Stimulated activated memory B cell treated with anti-CD40 and anti-IgM and Interleukin-4, amounts not matched to agents 10 μg/mL and 1 μg/mL and 100 μg/mL, for 72 hours (primary cell): ENCODE results near the gene CDK12.
"Not testable (repeated sequence)": the region's sequence is repeated elsewhere in the genome, so short reads cannot be mapped to it uniquely, and the experiment has no call there.

Source experiments
- ATAC-seq: fragments of 150-1000 bp; cut with Tn5 transposase; 2 replicates; pipeline ENCODE4 v1.10.0; 2021
- H3K27ac Mint-ChIP-seq: one replicate; pipeline ENCODE4 v1.8.0; 2022; ENCODE audit warnings: mild to moderate bottlenecking, mixed read lengths
- H3K27me3 Mint-ChIP-seq: one replicate; pipeline ENCODE4 v1.8.0; 2022; ENCODE audit warnings: mixed read lengths
- H3K36me3 Mint-ChIP-seq: one replicate; pipeline ENCODE4 v1.8.0; 2022; ENCODE audit warnings: mixed read lengths
- H3K4me1 Mint-ChIP-seq: one replicate; pipeline ENCODE4 v1.8.0; 2022; ENCODE audit warnings: mixed read lengths
- H3K4me3 Mint-ChIP-seq: one replicate; pipeline ENCODE4 v1.8.0; 2022; ENCODE audit warnings: mild to moderate bottlenecking, moderate library complexity, mixed read lengths
- H3K9me3 Mint-ChIP-seq: one replicate; pipeline ENCODE4 v1.8.0; 2022; ENCODE audit warnings: mixed read lengths

The CDK12 gene

GRCh38 chr17:39461113-39461925 is at the start of gene CDK12:
Gene CDK12, plus strand, starts transcription at chr17:39461486. Its CDS starts 586 bp downstream, at chr17:39462072.
- peaks cover 11% of the 10 kb centered on the region for H3K36me3 Mint-ChIP-seq
- peaks cover 41% of the 10 kb centered on the region for H3K4me1 Mint-ChIP-seq
- H3K9me3 Mint-ChIP-seq: no peaks in the 10 kb centered on the region
- peak; percentile 92 for ATAC-seq
- H3K27me3 Mint-ChIP-seq: no peaks in the 10 kb centered on the region
- peak within 1 kb of the TSS; percentile 91 for H3K4me3 Mint-ChIP-seq
- H3K27ac Mint-ChIP-seq: peak within 1 kb of the TSS; percentile 96

GRCh38 chr17:39416141-39416540 is 45.1 kb upstream of the CDK12 start:
- H3K36me3 Mint-ChIP-seq: peaks cover 32% of the 10 kb centered on the region

GRCh38 chr17:39429600-39429999 is 31.7 kb upstream of the CDK12 start:
- Mint-ChIP-seq H3K4me3 (no peak overlapping the region), H3K9me3 (no peaks in the 10 kb centered on the region), H3K36me3 (peaks cover 35% of the 10 kb centered on the region), H3K27ac (no peak overlapping the region), H3K27me3 (no peaks in the 10 kb centered on the region), H3K4me1 (no peaks in the 10 kb centered on the region)
- ATAC-seq: no peak

More at GRCh38 chr17:39416141-39416540, 45.1 kb upstream of the CDK12 start:
- Mint-ChIP-seq H3K27ac (no peak overlapping the region), H3K27me3 (no peaks in the 10 kb centered on the region), H3K4me3 (no peak overlapping the region), H3K9me3 (no peaks in the 10 kb centered on the region), H3K4me1 (no peaks in the 10 kb centered on the region)
- no peak for ATAC-seq

GRCh38 chr17:39439868-39440267 is 21.4 kb upstream of the CDK12 start:
- H3K36me3 Mint-ChIP-seq: peaks cover 50% of the 10 kb centered on the region
- H3K4me1 Mint-ChIP-seq, H3K9me3 Mint-ChIP-seq, H3K27me3 Mint-ChIP-seq, H3K27ac Mint-ChIP-seq, ATAC-seq, H3K4me3 Mint-ChIP-seq: not testable (repeated sequence)

- Mint-ChIP-seq H3K36me3 (peaks cover 63% of the 10 kb centered on the region), H3K27ac (no peak overlapping the region), H3K4me1 (peaks cover 14% of the 10 kb centered on the region), H3K4me3 (no peak overlapping the region), H3K9me3 (no peaks in the 10 kb centered on the region), H3K27me3 (no peaks in the 10 kb centered on the region)
- ATAC-seq: no peak
Measured at GRCh38 chr17:39443326-39443725, 18.0 kb upstream of the CDK12 start.

- Mint-ChIP-seq H3K9me3 (no peaks in the 10 kb centered on the region), H3K4me1 (peaks cover 38% of the 10 kb centered on the region), H3K4me3 (no peak overlapping the region), H3K27me3 (no peaks in the 10 kb centered on the region), H3K36me3 (peaks cover 39% of the 10 kb centered on the region), H3K27ac (no peak overlapping the region)
- no peak for ATAC-seq
Measured at GRCh38 chr17:39447561-39447960, 13.7 kb upstream of the CDK12 start.

GRCh38 chr17:39450051-39450450 is 11.2 kb upstream of the CDK12 start:
- H3K4me1 Mint-ChIP-seq: peaks cover 31% of the 10 kb centered on the region
- H3K4me3 Mint-ChIP-seq: peak overlapping the region; percentile 99
- H3K27me3 Mint-ChIP-seq: no peaks in the 10 kb centered on the region
- H3K9me3 Mint-ChIP-seq: no peaks in the 10 kb centered on the region
- ATAC-seq: no peak
- peaks cover 20% of the 10 kb centered on the region for H3K36me3 Mint-ChIP-seq
- no peak overlapping the region for H3K27ac Mint-ChIP-seq

GRCh38 chr17:39450847-39451581 is 10.3 kb upstream of the CDK12 start, which contains the start of gene MED1:
Gene MED1, minus strand, starts transcription at chr17:39451263. Its CDS starts 201 bp downstream, at chr17:39451062.
- Mint-ChIP-seq H3K9me3 (no peaks in the 10 kb centered on the region), H3K36me3 (peaks cover 20% of the 10 kb centered on the region), H3K4me3 (peak within 1 kb of the TSS; percentile 99), H3K27me3 (no peaks in the 10 kb centered on the region), H3K4me1 (peaks cover 31% of the 10 kb centered on the region), H3K27ac (peak within 1 kb of the TSS; percentile 97)
- ATAC-seq: peak; percentile 99

- no peaks in the 10 kb centered on the region for H3K27me3 Mint-ChIP-seq
Measured at GRCh38 chr17:39455919-39456318, 5.4 kb upstream of the CDK12 start.

GRCh38 chr17:39461926-39462569 is 762 bp downstream of the CDK12 start:
- H3K4me1 Mint-ChIP-seq: peaks cover 43% of the 10 kb centered on the region
- H3K27me3 Mint-ChIP-seq: no peaks in the 10 kb centered on the region
- ATAC-seq: peak; percentile 18
- H3K36me3 Mint-ChIP-seq: peaks cover 11% of the 10 kb centered on the region
- no peaks in the 10 kb centered on the region for H3K9me3 Mint-ChIP-seq
- H3K4me3 Mint-ChIP-seq: peak overlapping the region; percentile 91
- peak overlapping the region; percentile 96 for H3K27ac Mint-ChIP-seq

More at GRCh38 chr17:39455919-39456318, 5.4 kb upstream of the CDK12 start:
- H3K36me3 Mint-ChIP-seq: no peaks in the 10 kb centered on the region
- no peak overlapping the region for H3K4me3 Mint-ChIP-seq
- no peak overlapping the region for H3K27ac Mint-ChIP-seq
- no peak for ATAC-seq
- peaks cover 5% of the 10 kb centered on the region for H3K4me1 Mint-ChIP-seq
- H3K9me3 Mint-ChIP-seq: no peaks in the 10 kb centered on the region

GRCh38 chr17:39462631-39463375 is 1.5 kb downstream of the CDK12 start:
- no peaks in the 10 kb centered on the region for H3K27me3 Mint-ChIP-seq
- H3K4me1 Mint-ChIP-seq: peaks cover 50% of the 10 kb centered on the region
- ATAC-seq: no peak
- peak overlapping the region; percentile 96 for H3K27ac Mint-ChIP-seq
- H3K36me3 Mint-ChIP-seq: peaks cover 11% of the 10 kb centered on the region
- peak overlapping the region; percentile 91 for H3K4me3 Mint-ChIP-seq
- no peaks in the 10 kb centered on the region for H3K9me3 Mint-ChIP-seq

GRCh38 chr17:39464639-39465181 is 3.4 kb downstream of the CDK12 start:
- peaks cover 11% of the 10 kb centered on the region for H3K36me3 Mint-ChIP-seq
- H3K27ac Mint-ChIP-seq: peak overlapping the region; percentile 19
- peaks cover 50% of the 10 kb centered on the region for H3K4me1 Mint-ChIP-seq
- ATAC-seq, H3K27me3 Mint-ChIP-seq, H3K9me3 Mint-ChIP-seq: not testable (repeated sequence)
- H3K4me3 Mint-ChIP-seq: peak overlapping the region; percentile 91

GRCh38 chr17:39468610-39469009 is 7.3 kb downstream of the CDK12 start:
- not testable (repeated sequence) for ATAC-seq, H3K27ac Mint-ChIP-seq, H3K4me3 Mint-ChIP-seq, H3K9me3 Mint-ChIP-seq, H3K27me3 Mint-ChIP-seq
- peaks cover 32% of the 10 kb centered on the region for H3K4me1 Mint-ChIP-seq
- peaks cover 24% of the 10 kb centered on the region for H3K36me3 Mint-ChIP-seq

GRCh38 chr17:39473310-39473709 is 12.0 kb downstream of the CDK12 start:
- Mint-ChIP-seq H3K4me1 (no peaks in the 10 kb centered on the region), H3K36me3 (peaks cover 13% of the 10 kb centered on the region), H3K27ac (no peak overlapping the region), H3K4me3 (no peak overlapping the region), H3K27me3 (no peaks in the 10 kb centered on the region), H3K9me3 (no peaks in the 10 kb centered on the region)
- ATAC-seq: no peak
